ENCODE data around the gene ZFP36L2. TPM values are rescaled to one million over a fixed set of nuclear protein-coding genes. Genes with fewer than 3 reads are reported as not detected.

ZFP36L2 gene
- total and polyA plus RNA-seq, 10 donors, result 72.4 to 223 (median 119) TPM

DNA sequence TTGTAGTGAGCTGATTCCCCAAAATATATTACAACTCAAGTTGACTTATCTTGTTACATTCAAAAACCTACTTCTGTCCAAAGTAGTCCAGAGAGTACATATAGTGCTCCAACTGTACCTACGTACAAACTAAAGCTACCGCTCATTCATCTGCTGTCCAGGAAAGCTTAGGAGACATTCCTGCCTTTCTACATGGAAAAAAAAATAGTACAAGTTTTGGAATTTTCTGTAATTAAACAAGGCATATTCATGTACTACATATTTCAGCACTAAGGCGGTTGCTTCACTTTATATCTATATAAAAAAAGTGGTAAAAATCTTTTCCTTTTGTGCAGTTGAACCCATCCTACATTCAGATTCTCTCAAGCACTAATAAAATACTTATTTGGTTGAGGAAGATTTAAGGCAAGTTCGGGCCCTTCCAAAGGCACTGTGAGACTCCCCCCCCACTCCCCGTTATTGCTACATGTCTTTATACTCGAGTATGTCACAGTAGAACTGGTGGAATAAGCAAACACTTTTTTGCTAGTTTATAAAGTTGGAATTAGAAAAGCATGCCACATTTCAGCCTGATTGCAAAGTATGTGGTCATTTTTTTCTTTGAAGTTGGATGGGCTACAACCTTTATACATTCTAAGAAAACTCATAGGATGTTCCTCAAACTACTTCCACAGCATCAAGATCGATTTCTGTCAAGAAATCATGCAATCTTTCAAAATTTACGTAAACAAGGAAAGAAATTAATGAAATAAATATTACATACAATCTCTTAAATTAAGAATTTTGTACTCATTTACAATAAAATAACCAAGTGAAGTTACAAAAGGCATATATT is 3.7 kb downstream of the ZFP36L2 start:
- 2 to 5% (median 4%) methylated on average over 8 of the region's 8 CpGs for WGBS, 5 donors
- DNase-seq, result peak; percentile 45
- peaks cover 0 to 50% (median 28%) of the 10 kb centered on the region in 6 donors for H3K36me3 ChIP-seq

DNA sequence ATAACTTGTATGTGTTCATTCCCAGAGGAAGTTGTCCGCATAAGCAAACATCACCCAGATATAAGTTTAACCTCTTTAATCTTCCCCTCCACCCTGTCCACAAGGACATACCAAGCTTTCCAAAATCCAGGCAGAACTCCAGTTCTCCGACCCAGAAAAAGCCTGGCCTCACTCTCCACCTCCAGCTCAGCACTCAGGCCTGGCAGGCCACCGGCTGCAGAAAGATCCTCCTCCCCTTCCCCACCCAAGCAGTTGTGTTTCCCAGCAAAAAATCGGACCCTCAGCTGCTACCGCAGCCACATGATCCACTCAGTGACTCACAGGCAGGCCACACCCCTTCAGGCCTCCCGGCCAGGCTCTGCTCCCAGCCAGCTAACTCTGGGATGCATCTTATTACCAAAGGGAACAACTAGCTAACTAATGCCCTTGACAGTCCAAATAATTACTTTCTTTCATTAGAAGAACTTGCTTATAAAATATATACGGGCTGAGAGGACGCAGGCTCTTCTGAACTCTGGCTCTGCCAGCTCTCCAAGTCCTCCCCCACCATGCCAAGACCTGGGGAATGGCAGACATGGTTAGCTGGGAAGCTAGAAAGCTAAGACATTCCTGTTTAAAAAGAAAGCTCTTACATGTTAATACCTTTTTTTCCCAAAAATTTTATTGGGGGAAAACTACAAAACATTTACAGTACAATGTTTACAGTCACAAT is 4.5 kb downstream of the ZFP36L2 start:
- intact Hi-C loops (cut with DNase I; ENCODE audit: low total_unique reads), result loop anchor here (5.0 to 10.0 kb wide), 2 partner anchors 90 to 247 kb away; no protein-coding TSS in a partner anchor
- Histone ChIP-seq H3K27ac (peak overlapping the region; percentile 93 to 100 (median 99)), H3K4me1 (peaks cover 30 to 70% (median 66%) of the 10 kb centered on the region in 6 donors)

More for the DNA sequence above, 3.7 kb downstream of the ZFP36L2 start:
- H3K9me3 ChIP-seq, result no peaks in the 10 kb centered on the region
- peaks cover 26 to 66% (median 64%) of the 10 kb centered on the region in 6 donors for H3K4me1 ChIP-seq
- H3K27ac ChIP-seq, result peak overlapping the region; percentile 93 to 100 (median 99)
- peak overlapping the region; percentile 73 to 99 (median 90) for H3K4me3 ChIP-seq
- intact Hi-C loops (cut with DNase I; ENCODE audit: low total_unique reads), result loop anchor here (5.0 to 10.0 kb wide), 2 partner anchors 90 to 248 kb away; no protein-coding TSS in a partner anchor
- peak in 1 of 3 donors; percentile 16 for TF ChIP-seq POLR2A (IDR thresholded peaks at IDR 0.05)
- TF ChIP-seq, protein P1, sequence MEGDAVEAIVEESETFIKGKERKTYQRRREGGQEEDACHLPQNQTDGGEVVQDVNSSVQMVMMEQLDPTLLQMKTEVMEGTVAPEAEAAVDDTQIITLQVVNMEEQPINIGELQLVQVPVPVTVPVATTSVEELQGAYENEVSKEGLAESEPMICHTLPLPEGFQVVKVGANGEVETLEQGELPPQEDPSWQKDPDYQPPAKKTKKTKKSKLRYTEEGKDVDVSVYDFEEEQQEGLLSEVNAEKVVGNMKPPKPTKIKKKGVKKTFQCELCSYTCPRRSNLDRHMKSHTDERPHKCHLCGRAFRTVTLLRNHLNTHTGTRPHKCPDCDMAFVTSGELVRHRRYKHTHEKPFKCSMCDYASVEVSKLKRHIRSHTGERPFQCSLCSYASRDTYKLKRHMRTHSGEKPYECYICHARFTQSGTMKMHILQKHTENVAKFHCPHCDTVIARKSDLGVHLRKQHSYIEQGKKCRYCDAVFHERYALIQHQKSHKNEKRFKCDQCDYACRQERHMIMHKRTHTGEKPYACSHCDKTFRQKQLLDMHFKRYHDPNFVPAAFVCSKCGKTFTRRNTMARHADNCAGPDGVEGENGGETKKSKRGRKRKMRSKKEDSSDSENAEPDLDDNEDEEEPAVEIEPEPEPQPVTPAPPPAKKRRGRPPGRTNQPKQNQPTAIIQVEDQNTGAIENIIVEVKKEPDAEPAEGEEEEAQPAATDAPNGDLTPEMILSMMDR (IDR thresholded peaks at IDR 0.05 in 8 of 11, conservative IDR thresholded peaks at IDR 0.05 in 3 of 11), result no peak
- TF ChIP-seq POLR2AphosphoS5 (IDR thresholded peaks at IDR 0.05), result peak in 1 of 3 donors; percentile 56
- H3K27me3 ChIP-seq (replicated peaks in 1 of 7), result no peaks in the 10 kb centered on the region

DNA sequence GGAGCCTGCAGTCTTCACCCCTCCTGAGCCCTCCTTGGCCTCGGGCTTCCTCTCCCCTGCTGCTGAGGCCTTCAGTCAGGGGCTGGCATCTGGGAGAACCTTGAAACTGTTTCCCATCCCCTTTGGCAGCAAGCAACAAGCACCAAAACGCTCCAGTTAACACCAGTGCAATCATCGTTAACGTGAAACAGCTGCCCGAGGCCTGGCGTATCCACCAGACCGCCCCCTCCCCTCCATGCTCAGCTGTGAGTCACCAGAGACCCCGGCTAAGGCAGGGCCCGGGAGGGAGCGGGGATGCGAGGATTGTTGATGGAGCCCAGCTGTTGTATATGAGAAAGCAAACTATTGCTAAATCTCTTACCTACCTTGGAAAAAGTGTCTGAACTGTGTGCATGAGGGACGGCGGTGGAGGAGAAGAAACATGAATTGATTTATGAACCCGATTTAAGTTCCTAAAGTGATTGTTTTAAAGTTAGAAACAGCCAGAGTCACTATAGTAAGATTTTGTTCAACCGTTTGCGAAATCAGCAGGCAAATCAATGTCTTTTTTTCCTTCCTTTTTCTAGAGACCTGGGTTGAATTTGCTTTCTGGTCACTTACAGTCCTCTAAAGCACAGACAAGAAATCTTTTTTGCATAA is 5.2 kb downstream of the ZFP36L2 start:
- H3K36me3 ChIP-seq, result peaks cover 0 to 50% (median 28%) of the 10 kb centered on the region in 6 donors
- 1 to 4% (median 2%) methylated on average over 12 to 16 of the region's 16 CpGs for WGBS, 5 donors
- no peaks in the 10 kb centered on the region for H3K27me3 ChIP-seq (replicated peaks in 1 of 7)
- H3K4me1 ChIP-seq, result peaks cover 30 to 73% (median 66%) of the 10 kb centered on the region in 6 donors
- H3K27ac ChIP-seq, result peak overlapping the region; percentile 93 to 100 (median 99)
- DNase-seq, result peak; percentile 89
- intact Hi-C loops (cut with DNase I; ENCODE audit: low total_unique reads), result loop anchor here (5.0 to 10.0 kb wide), 2 partner anchors 89 to 246 kb away; no protein-coding TSS in a partner anchor
- peak overlapping the region; percentile 73 to 99 (median 90) for H3K4me3 ChIP-seq
- TF ChIP-seq POLR2A (IDR thresholded peaks at IDR 0.05), result peak in 2 of 3 donors; percentile 34 to 66
- TF ChIP-seq, protein P1 (IDR thresholded peaks at IDR 0.05 in 8 of 11, conservative IDR thresholded peaks at IDR 0.05 in 3 of 11), result no peak
- TF ChIP-seq POLR2AphosphoS5 (IDR thresholded peaks at IDR 0.05), result peak; percentile 90 to 94 (median 90)
- no peaks in the 10 kb centered on the region for H3K9me3 ChIP-seq

More for the DNA sequence above, 4.5 kb downstream of the ZFP36L2 start:
- Histone ChIP-seq H3K4me3 (peak overlapping the region; percentile 73 to 99 (median 90)), H3K27me3 (replicated peaks in 1 of 7) (no peaks in the 10 kb centered on the region), H3K9me3 (no peaks in the 10 kb centered on the region), H3K36me3 (peaks cover 0 to 50% (median 28%) of the 10 kb centered on the region in 6 donors)
- 0 to 2% (median 1%) methylated on average over 8 of the region's 8 CpGs for WGBS, 5 donors
- peak; percentile 93 for DNase-seq
- TF ChIP-seq, protein P1 (IDR thresholded peaks at IDR 0.05 in 8 of 11, conservative IDR thresholded peaks at IDR 0.05 in 3 of 11), result no peak
- TF ChIP-seq POLR2AphosphoS5 (IDR thresholded peaks at IDR 0.05) (peak; percentile 84 to 98 (median 92)), POLR2A (IDR thresholded peaks at IDR 0.05) (peak in 2 of 3 donors; percentile 50 to 66)

Data from spleen (tissue), 11 donors.